Liver (tissue), 9 donors: ENCODE data around the gene CTSS. TPM values are rescaled to one million over a fixed set of nuclear protein-coding genes. Genes with fewer than 3 reads are reported as not detected.
A peak's percentile ranks its signal among the peaks of the same experiment; 100 is the strongest.

Experiments used
- DNase-seq: peaks from one replicate; pipeline ENCODE4 v3.0.0-alpha.2; 2017; ENCODE audit warnings: low spot score
- H3K27ac ChIP-seq, 2 donors: one replicate each; pipeline ENCODE4 v1.7.0; 2013; ENCODE audit warnings: inconsistent platforms in 2 of 2, low read length in 2 of 2, control low read depth in 1 of 2, low read depth in 1 of 2, mild to moderate bottlenecking in 1 of 2
- H3K27me3 ChIP-seq, 4 donors: one replicate each; pipeline versions ENCODE4 v1.6.1 to v1.7.0; 2013; ENCODE audit warnings: low read length in 3 of 4, inconsistent platforms in 1 of 4, mild to moderate bottlenecking in 1 of 4, moderate library complexity in 1 of 4; ENCODE audit not compliant: control insufficient read depth in 4 of 4, insufficient read depth in 4 of 4
- H3K36me3 ChIP-seq, 4 donors: one replicate each; pipeline versions ENCODE4 v1.6.1 to v1.7.0; 2013; ENCODE audit warnings: low read length in 3 of 4, mild to moderate bottlenecking in 3 of 4, low read depth in 1 of 4, moderate library complexity in 1 of 4; ENCODE audit not compliant: control insufficient read depth in 4 of 4, insufficient read depth in 3 of 4
- H3K4me1 ChIP-seq, 4 donors: one replicate each; pipeline versions ENCODE4 v1.6.1 to v1.7.0; 2013; ENCODE audit warnings: low read length in 3 of 4, mild to moderate bottlenecking in 3 of 4, moderate library complexity in 1 of 4; ENCODE audit not compliant: control insufficient read depth in 4 of 4, insufficient read depth in 4 of 4
- H3K4me3 ChIP-seq, 3 donors: one replicate each; pipeline versions ENCODE4 v1.6.1 to v1.7.0; 2013; ENCODE audit warnings: low read length in 3 of 3, control low read depth in 1 of 3, low read depth in 1 of 3, mild to moderate bottlenecking in 1 of 3
- H3K9ac ChIP-seq, 2 donors: one replicate each; pipeline ENCODE4 v1.7.0; 2013; ENCODE audit warnings: low read length in 2 of 2, mild to moderate bottlenecking in 2 of 2, moderate library complexity in 2 of 2, control low read depth in 1 of 2, low read depth in 1 of 2
- H3K9me3 ChIP-seq, 4 donors: one replicate each; pipeline versions ENCODE4 v1.6.1 to v1.7.0; 2013; ENCODE audit warnings: low read length in 3 of 4; ENCODE audit not compliant: control insufficient read depth in 4 of 4
- EGR1 ChIP-seq, 2 donors: IDR thresholded peaks; 2 replicates each; pipeline ENCODE4 v1.6.1; 2016 to 2018; ENCODE audit warnings: antibody characterized with exemption in 2 of 2, low read depth in 2 of 2
- FOXA1 ChIP-seq: IDR thresholded peaks from 2 replicates; pipeline ENCODE4 v1.6.1; 2016; ENCODE audit warnings: antibody characterized with exemption
- FOXA2 ChIP-seq: IDR thresholded peaks from 2 replicates; pipeline ENCODE4 v1.6.1; 2016; ENCODE audit warnings: antibody characterized with exemption
- GABPA ChIP-seq, 2 donors: IDR thresholded peaks in 1 of 2; conservative IDR thresholded peaks in 1 of 2; 2 replicates each; pipeline ENCODE4 v1.6.1; 2016; ENCODE audit warnings: antibody characterized with exemption in 2 of 2, mild to moderate bottlenecking in 1 of 2, moderate library complexity in 1 of 2
- HNF4A ChIP-seq, 2 donors: conservative IDR thresholded peaks; 2 replicates each; pipeline ENCODE4 v1.6.1; 2016; ENCODE audit warnings: antibody characterized with exemption in 2 of 2, mild to moderate bottlenecking in 2 of 2
- HNF4G ChIP-seq: IDR thresholded peaks from 2 replicates; pipeline ENCODE4 v1.6.1; 2016; ENCODE audit warnings: antibody characterized with exemption
- JUND ChIP-seq, 2 donors: IDR thresholded peaks; 2 replicates each; pipeline ENCODE4 v1.6.1; 2016; ENCODE audit warnings: antibody characterized with exemption in 2 of 2
- MAX ChIP-seq: IDR thresholded peaks from 2 replicates; pipeline ENCODE4 v1.6.1; 2016; ENCODE audit warnings: antibody characterized with exemption
- NR2F2 ChIP-seq: IDR thresholded peaks from 2 replicates; pipeline ENCODE4 v1.6.1; 2016; ENCODE audit warnings: antibody characterized with exemption
- RAD21 ChIP-seq, 2 donors: IDR thresholded peaks; 2 replicates each; pipeline ENCODE4 v1.6.1; 2016; ENCODE audit warnings: antibody characterized with exemption in 2 of 2, mild to moderate bottlenecking in 2 of 2
- RXRA ChIP-seq, 2 donors: IDR thresholded peaks; 2 replicates each; pipeline ENCODE4 v1.6.1; 2017 to 2018; ENCODE audit warnings: antibody characterized with exemption in 2 of 2, mild to moderate bottlenecking in 1 of 2
- SP1 ChIP-seq: IDR thresholded peaks from 2 replicates; pipeline ENCODE4 v1.6.1; 2018; ENCODE audit warnings: antibody characterized with exemption, mild to moderate bottlenecking
- TAF1 ChIP-seq: conservative IDR thresholded peaks from 2 replicates; pipeline ENCODE4 v1.6.1; 2016; ENCODE audit warnings: antibody characterized with exemption, mild to moderate bottlenecking
- YY1 ChIP-seq: IDR thresholded peaks from 2 replicates; pipeline ENCODE4 v1.6.1; 2016; ENCODE audit warnings: antibody characterized with exemption, mild to moderate bottlenecking
- ZBTB33 ChIP-seq: IDR thresholded peaks from 2 replicates; pipeline ENCODE4 v1.6.1; 2016; ENCODE audit warnings: antibody characterized with exemption
- WGBS: extraction: QIAGEN DNeasy Blood & Tissue Kit; methylation state at CpG from one replicate; pipeline ENCODE4 v1.1.7; 2013; 5-methylcytosine and 5-hydroxymethylcytosine counted together
- polyA plus RNA-seq, 2 donors: library from polyadenylated mRNA; stranded (reverse) in 1 of 2; unstranded in 1 of 2; fragments of 200-250 nt in 1 of 2; fragments of >200 nt in 1 of 2; fragmentation: Nextera tagmentation in 1 of 2; extraction: Ambion mirVana in 1 of 2; gene quantifications; one replicate each; pipeline versions ENCODE4 v1.2.1 to v1.2.3, GENCODE V29; 2013 to 2015
- total RNA-seq, 2 donors: library from RNA; depleted of rRNA; stranded (reverse); fragments of >200 nt; gene quantifications; one replicate each; pipeline ENCODE4 v1.2.3, GENCODE V29; 2014
- TF ChIP-seq, protein P1 (sequence below): IDR thresholded peaks from 2 replicates; pipeline ENCODE4 v1.6.1; 2016; ENCODE audit warnings: antibody characterized with exemption, mild to moderate bottlenecking
- TF ChIP-seq, protein P2 (sequence below): IDR thresholded peaks from 2 replicates; pipeline ENCODE4 v1.6.1; 2016; ENCODE audit warnings: antibody characterized with exemption
- TF ChIP-seq, protein P3 (sequence below): fragments of 150-350 bp; IDR thresholded peaks from 2 replicates; pipeline ENCODE4 v1.5.1; 2017; ENCODE audit warnings: improper control_type of control experiment, low read depth, low read length; ENCODE audit not compliant: missing input control
- donor health status: healthy.
- donor health status: healthy.
- donor health status: healthy.
- donor health status: healthy.
- donor health status: healthy.

Gene CTSS
- total and polyA plus RNA-seq, 4 donors: 17.3 to 122 (median 62.4) TPM

- peak overlapping the region; percentile 29 to 51 for H3K27ac ChIP-seq
- TF ChIP-seq TAF1: no peak
- TF ChIP-seq HNF4G: no peak
- TF ChIP-seq RXRA (IDR thresholded peaks at IDR 0.05): no peak
- no peak for TF ChIP-seq ZBTB33
Observed at GRCh38 chr1:150696590-150696989, 69.0 kb downstream of the CTSS start.

DNA sequence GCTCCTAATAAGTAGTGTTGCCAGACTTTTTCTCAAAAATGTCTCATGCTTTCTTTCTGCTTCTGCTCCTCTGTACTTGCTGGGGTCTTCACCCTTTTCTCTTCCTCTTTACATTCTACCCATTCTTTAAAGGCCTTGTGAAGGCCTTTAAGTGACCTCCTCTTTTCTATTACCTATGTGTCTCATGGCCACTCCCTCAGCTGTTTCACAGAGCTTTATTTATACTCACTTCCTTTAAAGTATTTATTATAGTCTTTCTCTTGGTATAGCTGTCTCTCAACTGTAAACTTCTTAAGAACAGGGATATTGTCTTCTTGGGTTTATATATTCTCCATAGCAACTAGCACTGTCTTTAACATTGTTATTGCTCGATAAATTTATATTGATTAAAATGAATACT lies 69.4 kb downstream of the CTSS start:
- Histone ChIP-seq H3K36me3 (peaks cover 4 to 24% (median 7%) of the 10 kb centered on the region in 4 donors), H3K27ac (peak overlapping the region in 1 of 2 donors; percentile 3), H3K9me3 (no peaks in the 10 kb centered on the region), H3K4me3 (peak overlapping the region; percentile 32 to 95 (median 76)), H3K27me3 (no peaks in the 10 kb centered on the region), H3K4me1 (peaks cover 3 to 10% (median 6%) of the 10 kb centered on the region in 4 donors), H3K9ac (peak overlapping the region in 1 of 2 donors; percentile 49)
- no peak for TF ChIP-seq FOXA2
- no peak for TF ChIP-seq NR2F2
- TF ChIP-seq, protein P1, sequence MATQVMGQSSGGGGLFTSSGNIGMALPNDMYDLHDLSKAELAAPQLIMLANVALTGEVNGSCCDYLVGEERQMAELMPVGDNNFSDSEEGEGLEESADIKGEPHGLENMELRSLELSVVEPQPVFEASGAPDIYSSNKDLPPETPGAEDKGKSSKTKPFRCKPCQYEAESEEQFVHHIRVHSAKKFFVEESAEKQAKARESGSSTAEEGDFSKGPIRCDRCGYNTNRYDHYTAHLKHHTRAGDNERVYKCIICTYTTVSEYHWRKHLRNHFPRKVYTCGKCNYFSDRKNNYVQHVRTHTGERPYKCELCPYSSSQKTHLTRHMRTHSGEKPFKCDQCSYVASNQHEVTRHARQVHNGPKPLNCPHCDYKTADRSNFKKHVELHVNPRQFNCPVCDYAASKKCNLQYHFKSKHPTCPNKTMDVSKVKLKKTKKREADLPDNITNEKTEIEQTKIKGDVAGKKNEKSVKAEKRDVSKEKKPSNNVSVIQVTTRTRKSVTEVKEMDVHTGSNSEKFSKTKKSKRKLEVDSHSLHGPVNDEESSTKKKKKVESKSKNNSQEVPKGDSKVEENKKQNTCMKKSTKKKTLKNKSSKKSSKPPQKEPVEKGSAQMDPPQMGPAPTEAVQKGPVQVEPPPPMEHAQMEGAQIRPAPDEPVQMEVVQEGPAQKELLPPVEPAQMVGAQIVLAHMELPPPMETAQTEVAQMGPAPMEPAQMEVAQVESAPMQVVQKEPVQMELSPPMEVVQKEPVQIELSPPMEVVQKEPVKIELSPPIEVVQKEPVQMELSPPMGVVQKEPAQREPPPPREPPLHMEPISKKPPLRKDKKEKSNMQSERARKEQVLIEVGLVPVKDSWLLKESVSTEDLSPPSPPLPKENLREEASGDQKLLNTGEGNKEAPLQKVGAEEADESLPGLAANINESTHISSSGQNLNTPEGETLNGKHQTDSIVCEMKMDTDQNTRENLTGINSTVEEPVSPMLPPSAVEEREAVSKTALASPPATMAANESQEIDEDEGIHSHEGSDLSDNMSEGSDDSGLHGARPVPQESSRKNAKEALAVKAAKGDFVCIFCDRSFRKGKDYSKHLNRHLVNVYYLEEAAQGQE: no peak
- no peak for TF ChIP-seq RAD21 (IDR thresholded peaks at IDR 0.05)
- TF ChIP-seq, protein P2, sequence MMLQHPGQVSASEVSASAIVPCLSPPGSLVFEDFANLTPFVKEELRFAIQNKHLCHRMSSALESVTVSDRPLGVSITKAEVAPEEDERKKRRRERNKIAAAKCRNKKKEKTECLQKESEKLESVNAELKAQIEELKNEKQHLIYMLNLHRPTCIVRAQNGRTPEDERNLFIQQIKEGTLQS: no peak
- no peak for TF ChIP-seq GABPA (IDR thresholded peaks at IDR 0.05 in 1 of 2, conservative IDR thresholded peaks at IDR 0.05 in 1 of 2)
- no peak for TF ChIP-seq JUND (IDR thresholded peaks at IDR 0.05)
- no peak for TF ChIP-seq RXRA (IDR thresholded peaks at IDR 0.05)
- TF ChIP-seq, protein P3, sequence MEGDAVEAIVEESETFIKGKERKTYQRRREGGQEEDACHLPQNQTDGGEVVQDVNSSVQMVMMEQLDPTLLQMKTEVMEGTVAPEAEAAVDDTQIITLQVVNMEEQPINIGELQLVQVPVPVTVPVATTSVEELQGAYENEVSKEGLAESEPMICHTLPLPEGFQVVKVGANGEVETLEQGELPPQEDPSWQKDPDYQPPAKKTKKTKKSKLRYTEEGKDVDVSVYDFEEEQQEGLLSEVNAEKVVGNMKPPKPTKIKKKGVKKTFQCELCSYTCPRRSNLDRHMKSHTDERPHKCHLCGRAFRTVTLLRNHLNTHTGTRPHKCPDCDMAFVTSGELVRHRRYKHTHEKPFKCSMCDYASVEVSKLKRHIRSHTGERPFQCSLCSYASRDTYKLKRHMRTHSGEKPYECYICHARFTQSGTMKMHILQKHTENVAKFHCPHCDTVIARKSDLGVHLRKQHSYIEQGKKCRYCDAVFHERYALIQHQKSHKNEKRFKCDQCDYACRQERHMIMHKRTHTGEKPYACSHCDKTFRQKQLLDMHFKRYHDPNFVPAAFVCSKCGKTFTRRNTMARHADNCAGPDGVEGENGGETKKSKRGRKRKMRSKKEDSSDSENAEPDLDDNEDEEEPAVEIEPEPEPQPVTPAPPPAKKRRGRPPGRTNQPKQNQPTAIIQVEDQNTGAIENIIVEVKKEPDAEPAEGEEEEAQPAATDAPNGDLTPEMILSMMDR: no peak
- no peak for TF ChIP-seq SP1
- TF ChIP-seq EGR1 (IDR thresholded peaks at IDR 0.05; ENCODE audit: low read depth in 2 of 2): no peak
- TF ChIP-seq MAX: no peak
- no peak for TF ChIP-seq HNF4G
- no peak for TF ChIP-seq HNF4A (conservative IDR thresholded peaks at IDR 0.05)
- TF ChIP-seq FOXA1: no peak
- no peak for TF ChIP-seq TAF1
- no peak for TF ChIP-seq ZBTB33
- no peak for TF ChIP-seq YY1
- DNase-seq: no peak
- 6% methylated on average over 1 of the region's 1 CpG for WGBS

More at GRCh38 chr1:150696590-150696989, 69.0 kb downstream of the CTSS start:
- Histone ChIP-seq H3K9ac (peak overlapping the region in 1 of 2 donors; percentile 28), H3K4me1 (peaks cover 3 to 10% (median 6%) of the 10 kb centered on the region in 4 donors), H3K4me3 (peak overlapping the region; percentile 76 to 99 (median 95)), H3K27me3 (no peaks in the 10 kb centered on the region), H3K36me3 (peaks cover 4 to 21% (median 7%) of the 10 kb centered on the region in 4 donors), H3K9me3 (no peaks in the 10 kb centered on the region)
- DNase-seq: no peak
- 3% methylated on average over 6 of the region's 6 CpGs for WGBS
